Measurements from ENCODE around the gene CRYBA4. TPM values are rescaled to one million over a fixed set of nuclear protein-coding genes. Genes with fewer than 3 reads are reported as not detected.

CRYBA4 gene
- total RNA-seq, 5 donors from 2014 or later (not counting 1 experiment from before 2014, with no cell fraction given), result not detected

- POLR2A ChIA-PET, result no interaction called here
- no peak overlapping the region for H3K4me3 Mint-ChIP-seq
These were observed 3.0 kb downstream of the CRYBA4 start for GRCh38 chr22:26624803-26625202.

DNA sequence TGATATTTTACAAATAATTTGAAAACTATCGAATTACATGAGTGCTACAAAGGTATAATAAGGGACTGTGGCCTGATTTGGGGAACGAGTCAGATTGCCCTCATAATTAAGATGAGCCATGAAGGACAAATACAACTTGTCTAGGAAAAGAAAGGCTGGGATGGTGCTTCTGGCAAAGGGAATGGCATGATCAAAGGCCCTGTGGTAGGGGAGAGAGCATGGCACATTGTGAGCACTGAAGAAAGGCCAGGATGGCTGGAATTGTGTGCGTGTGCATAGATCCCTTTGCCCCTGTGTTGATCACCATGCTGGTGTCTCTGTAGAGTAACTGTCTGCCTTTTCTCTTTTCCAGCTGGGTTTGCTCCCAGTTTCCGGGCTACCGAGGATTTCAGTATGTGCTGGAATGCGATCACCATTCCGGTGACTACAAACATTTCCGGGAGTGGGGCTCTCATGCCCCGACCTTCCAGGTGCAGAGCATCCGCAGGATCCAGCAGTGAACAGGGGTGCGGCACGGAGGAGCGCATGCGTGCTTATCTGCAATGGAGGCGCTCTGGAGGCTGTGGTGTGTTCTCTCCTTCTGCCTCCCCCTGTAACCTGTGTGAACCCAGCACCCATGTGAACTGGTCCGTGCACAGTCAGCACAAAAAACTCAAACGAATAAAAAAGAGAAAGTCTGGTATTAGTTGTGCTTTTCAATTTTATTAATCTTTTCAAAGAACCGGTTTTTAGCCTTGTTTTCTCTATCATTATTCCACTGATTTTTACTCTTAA lies 8.4 kb downstream of the CRYBA4 start:
- Mint-ChIP-seq H3K9me3 (peaks cover 0 to 5% (median 0%) of the 10 kb centered on the region in 3 donors), H3K27me3 (no peaks in the 10 kb centered on the region), H3K27ac (peak overlapping the region in 1 of 2 donors; percentile 31), H3K36me3 (no peaks in the 10 kb centered on the region), H3K4me1 (peaks cover 4 to 18% (median 18%) of the 10 kb centered on the region in 3 donors), H3K4me3 (no peak overlapping the region)
- 93% methylated on average over 12 of the region's 18 CpGs for WGBS (ENCODE audit: insufficient coverage)
- Histone ChIP-seq H3K4me1 (ENCODE audit: control insufficient read depth in 1 of 2, extremely low read depth in 1 of 2, insufficient read depth in 2 of 2, low read length in 2 of 2) (peaks cover 0 to 14% of the 10 kb centered on the region in 2 experiments), H3K9me3 (no peaks in the 10 kb centered on the region), H3K4me3 (ENCODE audit: control insufficient read depth in 1 of 2, extremely low read depth in 1 of 2, low read length in 1 of 2) (no peak overlapping the region), H3K27me3 (replicated peaks in 1 of 2; ENCODE audit: control insufficient read depth in 2 of 2, extremely low read depth in 1 of 2, insufficient read depth in 2 of 2, low read length in 1 of 2) (peaks cover 0 to 4% of the 10 kb centered on the region in 2 experiments), H3K36me3 (ENCODE audit: control insufficient read depth in 2 of 2, extremely low read depth in 1 of 2, insufficient read depth in 1 of 2, low read length in 1 of 2) (no peaks in the 10 kb centered on the region), H3K27ac (ENCODE audit: low read length) (no peak overlapping the region)
- DNase-seq, result no peak
- ChIA-PET POLR2A (interaction anchor here in 1 of 2 donors (1.0 kb wide), 1 partner anchor 147 kb away, joined by 5 read pairs; the partner anchor contains the start of genes HPS4 and SRRD), CTCF (interaction anchor here in 1 of 2 donors (0.7 kb wide), 1 partner anchor 82 kb away, joined by 3 read pairs; no protein-coding TSS in a partner anchor)
- no peak for ATAC-seq (replicated peaks in 1 of 4)

More at GRCh38 chr22:26624803-26625202, 3.0 kb downstream of the CRYBA4 start:
- H3K4me3 ChIP-seq (ENCODE audit: control insufficient read depth in 1 of 2, extremely low read depth in 1 of 2, low read length in 1 of 2), result no peak overlapping the region
- H3K27ac ChIP-seq (ENCODE audit: low read length), result no peak overlapping the region
- Mint-ChIP-seq H3K27me3 (no peaks in the 10 kb centered on the region), H3K9me3 (peaks cover 0 to 4% (median 0%) of the 10 kb centered on the region in 3 donors), H3K4me1 (peaks cover 4 to 14% (median 11%) of the 10 kb centered on the region in 3 donors), H3K36me3 (no peaks in the 10 kb centered on the region), H3K27ac (no peak overlapping the region)
- peaks cover 0 to 14% of the 10 kb centered on the region in 2 experiments for H3K4me1 ChIP-seq (ENCODE audit: control insufficient read depth in 1 of 2, extremely low read depth in 1 of 2, insufficient read depth in 2 of 2, low read length in 2 of 2)
- CTCF ChIA-PET, result interaction anchor here in 1 of 2 donors (0.6 kb wide), 1 partner anchor 1599 kb away, joined by 3 read pairs; no protein-coding TSS in a partner anchor
- 94% methylated on average over 7 of the region's 12 CpGs for WGBS (ENCODE audit: insufficient coverage)
- ATAC-seq (replicated peaks in 1 of 4) (no peak), DNase-seq (no peak)
- H3K27me3 ChIP-seq (replicated peaks in 1 of 2; ENCODE audit: control insufficient read depth in 2 of 2, extremely low read depth in 1 of 2, insufficient read depth in 2 of 2, low read length in 1 of 2), result peaks cover 0 to 2% of the 10 kb centered on the region in 2 experiments
- no peaks in the 10 kb centered on the region for H3K9me3 ChIP-seq
- peaks cover 0 to 5% of the 10 kb centered on the region in 2 donors for H3K36me3 ChIP-seq (ENCODE audit: control insufficient read depth in 2 of 2, extremely low read depth in 1 of 2, insufficient read depth in 1 of 2, low read length in 1 of 2)

GRCh38 chr22:26631282-26631681 lies 9.5 kb downstream of the CRYBA4 start:
- DNase-seq (no peak), ATAC-seq (replicated peaks in 1 of 4) (no peak)
- Mint-ChIP-seq H3K36me3 (no peaks in the 10 kb centered on the region), H3K4me3 (no peak overlapping the region), H3K9me3 (peaks cover 0 to 5% (median 0%) of the 10 kb centered on the region in 3 donors), H3K27me3 (no peaks in the 10 kb centered on the region), H3K4me1 (peaks cover 4 to 18% (median 18%) of the 10 kb centered on the region in 3 donors), H3K27ac (no peak overlapping the region)
- Histone ChIP-seq H3K4me3 (ENCODE audit: control insufficient read depth in 1 of 2, extremely low read depth in 1 of 2, low read length in 1 of 2) (no peak overlapping the region), H3K27me3 (replicated peaks in 1 of 2; ENCODE audit: control insufficient read depth in 2 of 2, extremely low read depth in 1 of 2, insufficient read depth in 2 of 2, low read length in 1 of 2) (peaks cover 0 to 4% of the 10 kb centered on the region in 2 experiments), H3K27ac (ENCODE audit: low read length) (no peak overlapping the region), H3K36me3 (ENCODE audit: control insufficient read depth in 2 of 2, extremely low read depth in 1 of 2, insufficient read depth in 1 of 2, low read length in 1 of 2) (no peaks in the 10 kb centered on the region), H3K9me3 (no peaks in the 10 kb centered on the region), H3K4me1 (ENCODE audit: control insufficient read depth in 1 of 2, extremely low read depth in 1 of 2, insufficient read depth in 2 of 2, low read length in 2 of 2) (peaks cover 0 to 14% of the 10 kb centered on the region in 2 experiments)
- ChIA-PET POLR2A (interaction anchor here in 1 of 2 donors (1.0 kb wide), 1 partner anchor 148 kb away, joined by 5 read pairs; the partner anchor contains the start of genes HPS4 and SRRD), CTCF (no interaction called here)
- 100% methylated on average over 3 of the region's 4 CpGs for WGBS (ENCODE audit: insufficient coverage)

DNA sequence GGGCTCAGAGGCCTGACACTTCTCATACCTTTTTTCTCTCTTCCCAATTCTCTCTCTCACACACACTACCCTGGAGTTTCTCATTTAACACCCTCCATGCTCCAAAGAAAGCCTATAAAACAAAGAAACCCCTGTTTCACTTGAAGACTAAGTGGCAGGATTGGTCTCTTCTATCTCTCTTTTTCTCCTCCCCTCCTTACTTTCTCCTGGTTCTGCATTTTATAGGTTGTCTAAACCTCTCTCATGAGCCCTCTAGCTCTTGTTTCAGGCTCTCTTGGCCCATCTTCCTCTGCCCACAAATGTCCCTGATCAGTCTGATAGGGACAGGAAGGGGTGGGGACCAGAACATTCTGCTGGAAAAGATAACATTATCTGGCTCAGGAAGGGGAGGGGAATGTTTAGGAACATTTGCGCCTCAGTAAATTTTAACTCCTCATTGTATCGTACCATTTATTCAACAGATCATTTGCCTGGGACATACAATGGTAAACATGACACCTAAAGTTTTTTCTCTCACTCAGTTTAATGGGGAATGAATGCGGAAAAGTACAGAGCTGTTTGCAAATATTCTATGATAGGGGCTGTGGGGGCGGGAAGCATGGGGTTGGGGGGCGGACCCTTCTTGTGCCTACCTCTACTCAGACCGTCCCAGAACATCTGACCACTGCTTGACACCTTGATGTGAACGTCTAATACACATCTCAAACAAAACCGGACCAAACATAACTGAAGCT lies 10.8 kb downstream of the CRYBA4 start:
- Mint-ChIP-seq H3K36me3 (no peaks in the 10 kb centered on the region), H3K27ac (no peak overlapping the region), H3K9me3 (peaks cover 0 to 5% (median 0%) of the 10 kb centered on the region in 3 donors), H3K4me3 (no peak overlapping the region), H3K27me3 (no peaks in the 10 kb centered on the region), H3K4me1 (peaks cover 0 to 12% (median 10%) of the 10 kb centered on the region in 3 donors)
- Histone ChIP-seq H3K27ac (ENCODE audit: low read length) (no peak overlapping the region), H3K36me3 (ENCODE audit: control insufficient read depth in 2 of 2, extremely low read depth in 1 of 2, insufficient read depth in 1 of 2, low read length in 1 of 2) (no peaks in the 10 kb centered on the region), H3K4me1 (ENCODE audit: control insufficient read depth in 1 of 2, extremely low read depth in 1 of 2, insufficient read depth in 2 of 2, low read length in 2 of 2) (peaks cover 0 to 18% of the 10 kb centered on the region in 2 experiments), H3K4me3 (ENCODE audit: control insufficient read depth in 1 of 2, extremely low read depth in 1 of 2, low read length in 1 of 2) (no peak overlapping the region), H3K9me3 (no peaks in the 10 kb centered on the region), H3K27me3 (replicated peaks in 1 of 2; ENCODE audit: control insufficient read depth in 2 of 2, extremely low read depth in 1 of 2, insufficient read depth in 2 of 2, low read length in 1 of 2) (peaks cover 0 to 4% of the 10 kb centered on the region in 2 experiments)
- ATAC-seq (replicated peaks in 1 of 4) (no peak), DNase-seq (no peak)
- ChIA-PET POLR2A (interaction anchor here in 1 of 2 donors (0.7 kb wide), 1 partner anchor 86 kb away, joined by 4 read pairs; no protein-coding TSS in a partner anchor), CTCF (interaction anchor here (0.6 kb wide), 2 partner anchors 12 to 1455 kb away, joined by 4 to 6 read pairs; no protein-coding TSS in a partner anchor)
- 97% methylated on average over 3 of the region's 8 CpGs for WGBS (ENCODE audit: insufficient coverage)

GRCh38 chr22:26634189-26634588 lies 12.4 kb downstream of the CRYBA4 start:
- no peaks in the 10 kb centered on the region for H3K36me3 Mint-ChIP-seq
- peaks cover 0 to 8% (median 4%) of the 10 kb centered on the region in 3 donors for H3K4me1 Mint-ChIP-seq
- ChIA-PET CTCF (no interaction called here), POLR2A (no interaction called here)
- H3K9me3 ChIP-seq, result no peaks in the 10 kb centered on the region
- H3K27me3 Mint-ChIP-seq, result no peaks in the 10 kb centered on the region
- no CpG with 5 or more reads among the region's 3 CpGs for WGBS (ENCODE audit: insufficient coverage)
- H3K9me3 Mint-ChIP-seq, result peaks cover 0 to 5% (median 0%) of the 10 kb centered on the region in 3 donors
- no peak overlapping the region for H3K4me3 ChIP-seq (ENCODE audit: control insufficient read depth in 1 of 2, extremely low read depth in 1 of 2, low read length in 1 of 2)
- no peaks in the 10 kb centered on the region for H3K36me3 ChIP-seq (ENCODE audit: control insufficient read depth in 2 of 2, extremely low read depth in 1 of 2, insufficient read depth in 1 of 2, low read length in 1 of 2)
- H3K4me3 Mint-ChIP-seq, result no peak overlapping the region
- H3K27ac ChIP-seq (ENCODE audit: low read length), result no peak overlapping the region
- H3K27me3 ChIP-seq (replicated peaks in 1 of 2; ENCODE audit: control insufficient read depth in 2 of 2, extremely low read depth in 1 of 2, insufficient read depth in 2 of 2, low read length in 1 of 2), result peaks cover 0 to 4% of the 10 kb centered on the region in 2 experiments
- ATAC-seq (replicated peaks in 1 of 4) (no peak), DNase-seq (no peak)
- peaks cover 0 to 4% of the 10 kb centered on the region in 2 experiments for H3K4me1 ChIP-seq (ENCODE audit: control insufficient read depth in 1 of 2, extremely low read depth in 1 of 2, insufficient read depth in 2 of 2, low read length in 2 of 2)
- no peak overlapping the region for H3K27ac Mint-ChIP-seq

DNA sequence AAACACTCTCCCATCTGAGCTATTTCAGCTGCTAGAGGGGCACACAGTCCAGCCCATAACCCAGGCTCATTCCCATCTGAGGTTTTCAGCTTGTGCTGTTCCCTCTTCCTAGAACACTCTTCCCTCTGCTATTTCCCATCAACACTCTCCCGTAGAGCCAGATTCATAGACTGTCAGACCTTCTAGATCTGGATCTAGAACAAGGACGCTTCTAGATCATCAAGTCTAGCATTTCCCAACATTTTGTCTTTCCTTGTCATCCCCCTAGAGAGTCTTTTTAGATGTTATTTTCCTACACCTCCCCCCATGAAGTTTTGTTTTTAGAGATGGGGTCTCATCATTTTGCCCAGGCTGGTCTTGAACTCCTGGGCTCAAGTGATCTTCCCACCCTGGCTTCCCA lies 13.4 kb downstream of the CRYBA4 start:
- H3K4me3 ChIP-seq (ENCODE audit: control insufficient read depth in 1 of 2, extremely low read depth in 1 of 2, low read length in 1 of 2), result no peak overlapping the region
- peaks cover 0 to 4% of the 10 kb centered on the region in 2 experiments for H3K27me3 ChIP-seq (replicated peaks in 1 of 2; ENCODE audit: control insufficient read depth in 2 of 2, extremely low read depth in 1 of 2, insufficient read depth in 2 of 2, low read length in 1 of 2)
- H3K4me3 Mint-ChIP-seq, result no peak overlapping the region
- peaks cover 0 to 8% (median 4%) of the 10 kb centered on the region in 3 donors for H3K4me1 Mint-ChIP-seq
- peaks cover 0 to 5% (median 0%) of the 10 kb centered on the region in 3 donors for H3K9me3 Mint-ChIP-seq
- DNase-seq (no peak), ATAC-seq (replicated peaks in 1 of 4) (no peak)
- H3K36me3 ChIP-seq (ENCODE audit: control insufficient read depth in 2 of 2, extremely low read depth in 1 of 2, insufficient read depth in 1 of 2, low read length in 1 of 2), result no peaks in the 10 kb centered on the region
- peaks cover 0 to 4% of the 10 kb centered on the region in 2 experiments for H3K4me1 ChIP-seq (ENCODE audit: control insufficient read depth in 1 of 2, extremely low read depth in 1 of 2, insufficient read depth in 2 of 2, low read length in 2 of 2)
- ChIA-PET CTCF (no interaction called here), POLR2A (no interaction called here)
- H3K36me3 Mint-ChIP-seq, result no peaks in the 10 kb centered on the region
- no peaks in the 10 kb centered on the region for H3K9me3 ChIP-seq
- no peak overlapping the region for H3K27ac Mint-ChIP-seq
- no peak overlapping the region for H3K27ac ChIP-seq (ENCODE audit: low read length)
- H3K27me3 Mint-ChIP-seq, result no peaks in the 10 kb centered on the region
- WGBS (ENCODE audit: insufficient coverage), result 89% methylated on average over 1 of the region's 2 CpGs

Data from T-cell (primary cell).